ENCODE results near the gene TOX4.
"Not testable (repeated sequence)": the region's sequence is repeated elsewhere in the genome, so short reads cannot be mapped to it uniquely, and the experiment has no call there.

TOX4 gene

GRCh38 chr14:21536418-21537089 lies 59.6 kb downstream of the TOX4 start:
- H3K27ac ChIP-seq: no peak overlapping the region
- no peak for TF ChIP-seq ZFX (IDR thresholded peaks at IDR 0.05)
- TF ChIP-seq, protein P1, sequence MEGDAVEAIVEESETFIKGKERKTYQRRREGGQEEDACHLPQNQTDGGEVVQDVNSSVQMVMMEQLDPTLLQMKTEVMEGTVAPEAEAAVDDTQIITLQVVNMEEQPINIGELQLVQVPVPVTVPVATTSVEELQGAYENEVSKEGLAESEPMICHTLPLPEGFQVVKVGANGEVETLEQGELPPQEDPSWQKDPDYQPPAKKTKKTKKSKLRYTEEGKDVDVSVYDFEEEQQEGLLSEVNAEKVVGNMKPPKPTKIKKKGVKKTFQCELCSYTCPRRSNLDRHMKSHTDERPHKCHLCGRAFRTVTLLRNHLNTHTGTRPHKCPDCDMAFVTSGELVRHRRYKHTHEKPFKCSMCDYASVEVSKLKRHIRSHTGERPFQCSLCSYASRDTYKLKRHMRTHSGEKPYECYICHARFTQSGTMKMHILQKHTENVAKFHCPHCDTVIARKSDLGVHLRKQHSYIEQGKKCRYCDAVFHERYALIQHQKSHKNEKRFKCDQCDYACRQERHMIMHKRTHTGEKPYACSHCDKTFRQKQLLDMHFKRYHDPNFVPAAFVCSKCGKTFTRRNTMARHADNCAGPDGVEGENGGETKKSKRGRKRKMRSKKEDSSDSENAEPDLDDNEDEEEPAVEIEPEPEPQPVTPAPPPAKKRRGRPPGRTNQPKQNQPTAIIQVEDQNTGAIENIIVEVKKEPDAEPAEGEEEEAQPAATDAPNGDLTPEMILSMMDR (conservative IDR thresholded peaks at IDR 0.05): no peak

DNA sequence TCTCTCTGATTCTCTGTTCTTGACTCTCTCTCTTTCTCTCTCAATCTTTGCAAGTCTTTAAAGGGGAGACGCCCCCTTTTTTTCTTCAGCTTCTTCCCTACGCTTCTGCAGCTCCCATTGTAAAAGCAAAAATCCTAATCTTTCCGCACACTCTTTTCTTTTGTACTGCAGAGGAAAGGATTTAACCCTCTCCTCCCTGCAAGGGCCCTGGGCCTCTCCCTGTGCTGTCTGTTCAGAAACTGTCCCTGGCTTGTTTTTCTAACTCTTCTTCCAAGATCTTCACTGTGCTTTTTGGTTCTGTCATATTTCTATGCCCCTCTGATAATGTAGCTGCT lies 60.1 kb downstream of the TOX4 start:
- TF ChIP-seq, protein P1 (conservative IDR thresholded peaks at IDR 0.05): no peak
- no peak for TF ChIP-seq ZFX (IDR thresholded peaks at IDR 0.05)
- no peak overlapping the region for H3K27ac ChIP-seq

GRCh38 chr14:21539189-21539940 lies 62.4 kb downstream of the TOX4 start:
- no peak for TF ChIP-seq ZFX (IDR thresholded peaks at IDR 0.05)
- TF ChIP-seq, protein P1 (conservative IDR thresholded peaks at IDR 0.05): no peak

GRCh38 chr14:21541413-21542074 lies 64.5 kb downstream of the TOX4 start:
- TF ChIP-seq ZFX (IDR thresholded peaks at IDR 0.05): no peak
- TF ChIP-seq, protein P1 (conservative IDR thresholded peaks at IDR 0.05): no peak
- H3K27ac ChIP-seq: no peak overlapping the region

More at GRCh38 chr14:21539189-21539940, 62.4 kb downstream of the TOX4 start:
- no peak overlapping the region for H3K27ac ChIP-seq

DNA sequence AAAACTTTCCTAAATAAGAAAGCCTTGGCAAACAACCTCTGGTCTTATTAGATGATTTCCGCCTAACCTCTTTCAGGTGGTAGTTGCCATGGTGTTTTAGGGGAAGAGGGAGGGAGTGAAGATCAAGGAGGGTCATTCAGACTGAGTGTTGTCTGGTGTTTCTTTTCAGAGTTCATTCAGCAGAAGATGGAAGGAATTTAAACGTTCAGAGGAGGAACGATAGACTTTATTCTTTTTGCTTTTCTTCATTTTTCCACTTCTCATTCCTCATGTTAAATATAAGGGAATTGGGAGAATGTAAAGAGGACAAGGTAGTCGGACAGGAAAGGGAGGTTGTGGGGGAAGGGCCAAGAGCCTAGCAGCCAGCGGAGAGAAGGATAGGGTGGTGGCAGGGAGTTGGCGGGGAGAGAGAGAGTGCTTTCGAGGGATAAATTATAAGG lies 66.5 kb downstream of the TOX4 start:
- TF ChIP-seq, protein P1 (conservative IDR thresholded peaks at IDR 0.05): no peak
- no peak for TF ChIP-seq ZFX (IDR thresholded peaks at IDR 0.05)
- H3K27ac ChIP-seq: no peak overlapping the region

DNA sequence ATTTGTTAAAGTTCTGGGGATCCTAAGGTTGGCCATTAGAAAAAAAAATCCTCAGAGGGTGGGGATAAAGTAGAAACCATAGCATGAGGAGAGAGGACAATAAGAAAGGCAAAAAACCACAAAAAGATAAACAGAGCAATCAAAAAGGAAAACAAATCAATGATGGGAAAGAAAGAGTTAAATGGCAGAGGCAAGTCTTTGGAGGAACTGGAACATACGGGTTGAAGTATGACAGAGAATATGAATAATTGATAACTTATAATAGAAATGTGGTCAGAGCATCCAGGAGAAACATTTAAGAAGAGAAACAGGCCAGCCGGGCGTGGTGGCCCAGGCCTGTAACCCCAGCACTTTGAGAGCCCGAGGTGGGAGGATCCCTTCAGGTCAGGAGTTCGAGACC lies 67.0 kb downstream of the TOX4 start:
- H3K27ac ChIP-seq: no peak overlapping the region
- TF ChIP-seq ZFX (IDR thresholded peaks at IDR 0.05): no peak
- TF ChIP-seq, protein P1 (conservative IDR thresholded peaks at IDR 0.05): no peak

GRCh38 chr14:21544588-21544987 lies 67.6 kb downstream of the TOX4 start:
- not testable (repeated sequence) for H3K27ac ChIP-seq

Measured in C4-2B (cell line).